Duodenal mucosa (tissue), 2 donors: ENCODE data around the gene ZNF547.

Experiments used
- H3K27ac ChIP-seq: one replicate; pipeline ENCODE4 v1.7.0; 2013; ENCODE audit warnings: low read depth, low read length
- H3K27me3 ChIP-seq, 2 donors: one replicate each; pipeline ENCODE4 v1.7.0; 2013; ENCODE audit warnings: low read length in 2 of 2, control low read depth in 1 of 2; ENCODE audit not compliant: insufficient read depth in 2 of 2, control insufficient read depth in 1 of 2
- H3K36me3 ChIP-seq, 2 donors: one replicate each; pipeline ENCODE4 v1.7.0; 2013; ENCODE audit warnings: low read length in 2 of 2, control low read depth in 1 of 2; ENCODE audit not compliant: insufficient read depth in 2 of 2, control insufficient read depth in 1 of 2
- H3K4me1 ChIP-seq, 2 donors: one replicate each; pipeline ENCODE4 v1.7.0; 2013; ENCODE audit warnings: low read length in 2 of 2, control low read depth in 1 of 2; ENCODE audit not compliant: insufficient read depth in 2 of 2, control insufficient read depth in 1 of 2
- H3K4me3 ChIP-seq, 2 donors: one replicate each; pipeline ENCODE4 v1.7.0; 2013; ENCODE audit warnings: low read length in 2 of 2, low read depth in 1 of 2
- H3K9ac ChIP-seq, 2 donors: one replicate each; pipeline ENCODE4 v1.7.0; 2013; ENCODE audit warnings: low read length in 2 of 2, low read depth in 1 of 2
- H3K9me3 ChIP-seq, 2 donors: one replicate each; pipeline ENCODE4 v1.7.0; 2013; ENCODE audit warnings: low read length in 2 of 2, control low read depth in 1 of 2; ENCODE audit not compliant: control insufficient read depth in 1 of 2

ZNF547 gene

DNA sequence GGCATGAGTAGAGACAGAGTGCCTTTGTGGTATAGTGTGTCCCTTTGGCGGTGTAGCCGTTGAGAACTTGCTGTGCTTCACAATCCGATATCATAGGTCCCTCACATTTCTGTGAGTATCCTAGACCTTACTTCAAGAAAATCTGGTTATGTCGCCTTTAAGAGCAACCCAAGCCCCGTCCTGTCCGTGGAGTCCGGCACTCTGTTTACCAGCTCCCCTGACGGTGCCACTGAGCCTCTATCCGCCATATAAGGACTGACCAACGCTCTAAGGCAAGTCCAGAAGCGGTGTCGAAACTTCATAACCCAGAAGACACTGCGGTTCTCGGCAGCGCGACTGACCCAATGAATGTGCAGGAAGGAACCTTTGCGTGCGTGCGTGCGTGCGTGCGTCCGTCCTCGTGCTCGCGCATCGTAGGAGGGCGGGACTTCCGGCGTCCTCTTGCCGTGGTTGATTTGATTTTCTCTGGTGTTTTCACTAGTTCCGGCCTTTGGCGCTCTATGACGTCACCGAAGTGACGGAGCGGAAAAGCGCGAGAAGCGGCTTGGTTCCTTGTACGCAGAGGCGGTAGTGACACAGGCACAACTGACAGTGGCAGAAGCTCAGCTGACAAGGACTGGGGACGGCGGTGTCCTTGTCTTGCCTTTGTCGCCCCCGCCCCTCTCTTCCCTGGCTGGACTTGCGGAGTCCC, at the start of gene ZNF547, which contains the start of gene TRAPPC2B:
TSS of gene ZNF547 (plus strand) at position 555 of the 691 bp plus-strand sequence. CDS start 5,005 bp downstream, outside the sequence.
TSS of gene TRAPPC2B (plus strand) at position 555 of the 691 bp plus-strand sequence. CDS start 1,283 bp downstream, outside the sequence.
- Histone ChIP-seq H3K9ac (peak within 1 kb of the TSS; percentile 64 to 68), H3K4me1 (peaks cover 4 to 6% of the 10 kb centered on the region in 2 donors), H3K27ac (peak within 1 kb of the TSS; percentile 94), H3K27me3 (no peaks in the 10 kb centered on the region), H3K36me3 (peaks cover 3 to 13% of the 10 kb centered on the region in 2 donors), H3K4me3 (peak within 1 kb of the TSS; percentile 82 to 91), H3K9me3 (peaks cover 14 to 17% of the 10 kb centered on the region in 2 donors)

DNA sequence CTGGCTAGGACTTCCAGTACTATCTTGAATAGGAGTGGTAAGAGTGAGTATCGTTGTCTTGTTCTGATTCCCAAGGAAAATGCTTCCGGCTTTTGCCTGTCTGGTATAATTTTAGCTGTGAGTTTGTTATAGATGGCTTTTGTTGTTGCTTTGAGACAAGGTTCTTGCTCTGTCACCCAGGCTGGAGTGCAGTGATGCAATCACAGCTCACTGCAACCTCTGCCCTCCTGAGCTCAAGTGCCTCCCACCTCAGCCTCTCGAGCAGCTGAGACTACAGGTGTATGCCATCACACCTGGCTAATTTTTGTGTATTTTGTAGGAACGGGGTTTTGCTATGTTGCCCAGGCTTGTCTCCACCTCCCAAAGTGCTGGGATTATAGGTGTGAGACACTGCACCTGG, 49.2 kb upstream of the ZNF547 start:
- Histone ChIP-seq H3K4me1 (no peaks in the 10 kb centered on the region), H3K9ac (no peak overlapping the region), H3K27me3 (no peaks in the 10 kb centered on the region), H3K9me3 (peaks cover 0 to 4% of the 10 kb centered on the region in 2 donors), H3K36me3 (no peaks in the 10 kb centered on the region), H3K4me3 (no peak overlapping the region), H3K27ac (no peak overlapping the region)

DNA sequence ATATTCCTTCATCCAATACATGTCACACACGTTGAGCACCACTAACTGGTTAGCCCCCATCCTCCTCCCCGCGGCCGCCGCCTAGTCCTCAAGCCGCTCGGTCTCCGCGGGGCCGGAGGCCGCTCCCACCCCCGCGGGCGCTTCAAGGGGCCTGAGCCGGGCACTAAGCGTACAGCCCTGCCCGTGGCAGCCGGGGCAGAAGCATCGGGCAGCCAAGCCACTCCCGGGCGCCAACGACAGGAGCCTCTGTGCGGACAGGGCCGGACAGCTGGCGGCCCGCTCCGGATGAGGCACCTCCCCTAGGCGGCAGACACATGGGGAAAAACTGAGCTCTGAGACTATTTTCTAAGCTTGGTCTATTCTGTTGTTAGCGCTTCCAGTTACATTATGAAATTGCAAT, 45.8 kb upstream of the ZNF547 start:
- Histone ChIP-seq H3K27ac (no peak overlapping the region), H3K9me3 (peaks cover 0 to 4% of the 10 kb centered on the region in 2 donors), H3K27me3 (no peaks in the 10 kb centered on the region), H3K4me1 (peaks cover 13% of the 10 kb centered on the region in 2 donors), H3K9ac (no peak overlapping the region), H3K4me3 (no peak overlapping the region), H3K36me3 (no peaks in the 10 kb centered on the region)

- Histone ChIP-seq H3K9me3 (peaks cover 0 to 7% of the 10 kb centered on the region in 2 donors), H3K9ac (peak overlapping the region; percentile 67 to 71), H3K27ac (peak overlapping the region; percentile 71), H3K36me3 (peaks cover 5 to 16% of the 10 kb centered on the region in 2 donors), H3K4me3 (peak overlapping the region; percentile 72 to 79), H3K27me3 (no peaks in the 10 kb centered on the region), H3K4me1 (peaks cover 13% of the 10 kb centered on the region in 2 donors)
Measured at GRCh38 chr19:57319869-57320179, 43.5 kb upstream of the ZNF547 start.

- Histone ChIP-seq H3K27ac (peak within 1 kb of the TSS; percentile 71), H3K36me3 (peaks cover 11 to 22% of the 10 kb centered on the region in 2 donors), H3K9ac (peak within 1 kb of the TSS; percentile 67 to 71), H3K9me3 (peaks cover 0 to 11% of the 10 kb centered on the region in 2 donors), H3K27me3 (no peaks in the 10 kb centered on the region), H3K4me3 (peak within 1 kb of the TSS; percentile 72 to 79), H3K4me1 (peaks cover 13% of the 10 kb centered on the region in 2 donors)
Measured at GRCh38 chr19:57320180-57321084, 42.9 kb upstream of the ZNF547 start, which contains the start of gene ZNF543. ZNF543 (plus strand) TSS chr19:57320472; CDS start chr19:57320854, 382 bp downstream.

GRCh38 chr19:57321116-57321515, 42.2 kb upstream of the ZNF547 start:
- no peaks in the 10 kb centered on the region for H3K27me3 ChIP-seq
- H3K4me3 ChIP-seq, result peak overlapping the region; percentile 72 to 79
- H3K36me3 ChIP-seq, result peaks cover 11 to 28% of the 10 kb centered on the region in 2 donors
- H3K9me3 ChIP-seq, result peaks cover 0 to 11% of the 10 kb centered on the region in 2 donors
- no peak overlapping the region for H3K27ac ChIP-seq
- peaks cover 13% of the 10 kb centered on the region in 2 donors for H3K4me1 ChIP-seq
- peak overlapping the region; percentile 67 to 71 for H3K9ac ChIP-seq

- Histone ChIP-seq H3K27ac (no peak overlapping the region), H3K4me1 (peaks cover 13% of the 10 kb centered on the region in 2 donors), H3K9ac (no peak overlapping the region), H3K36me3 (peaks cover 15 to 35% of the 10 kb centered on the region in 2 donors), H3K4me3 (peak overlapping the region; percentile 72 to 79), H3K9me3 (peaks cover 0 to 15% of the 10 kb centered on the region in 2 donors), H3K27me3 (no peaks in the 10 kb centered on the region)
Measured at GRCh38 chr19:57321751-57322150, 41.6 kb upstream of the ZNF547 start.

DNA sequence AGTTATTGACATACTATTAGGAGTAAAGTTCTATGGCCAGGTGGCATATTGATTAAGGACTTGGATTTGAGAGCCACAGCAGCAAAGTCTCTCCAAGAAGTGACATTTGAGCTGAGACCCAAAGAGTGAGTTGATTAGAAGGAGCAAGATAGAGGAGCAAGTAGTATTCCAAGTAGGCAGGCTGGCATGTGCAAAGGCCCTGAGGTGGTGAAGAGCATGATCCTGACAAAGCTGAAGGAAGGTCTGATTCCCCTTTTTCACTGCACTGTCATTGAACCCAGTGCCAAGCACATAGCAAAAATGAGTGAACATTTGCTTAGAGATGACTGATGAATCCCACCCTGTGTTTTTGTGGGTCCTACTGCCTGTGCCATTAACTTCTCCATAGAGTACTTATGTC, 38.4 kb upstream of the ZNF547 start:
- Histone ChIP-seq H3K27me3 (no peaks in the 10 kb centered on the region), H3K9ac (no peak overlapping the region), H3K4me1 (peaks cover 13% of the 10 kb centered on the region in 2 donors), H3K9me3 (peaks cover 21 to 26% of the 10 kb centered on the region in 2 donors), H3K36me3 (peaks cover 37 to 60% of the 10 kb centered on the region in 2 donors), H3K27ac (no peak overlapping the region), H3K4me3 (no peak overlapping the region)

DNA sequence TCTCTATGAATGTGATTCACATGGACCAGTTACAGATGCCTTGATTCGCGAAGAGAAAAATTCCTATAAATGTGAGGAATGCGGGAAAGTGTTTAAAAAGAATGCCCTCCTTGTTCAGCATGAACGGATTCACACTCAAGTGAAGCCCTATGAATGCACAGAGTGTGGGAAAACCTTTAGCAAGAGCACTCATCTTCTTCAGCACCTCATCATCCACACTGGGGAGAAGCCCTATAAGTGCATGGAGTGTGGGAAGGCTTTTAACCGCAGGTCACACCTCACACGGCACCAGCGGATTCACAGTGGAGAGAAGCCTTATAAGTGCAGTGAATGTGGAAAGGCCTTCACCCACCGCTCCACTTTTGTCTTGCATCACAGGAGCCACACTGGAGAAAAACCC, 35.4 kb upstream of the ZNF547 start:
- Histone ChIP-seq H3K27me3 (no peaks in the 10 kb centered on the region), H3K9ac (no peak overlapping the region), H3K27ac (no peak overlapping the region), H3K36me3 (peaks cover 37 to 60% of the 10 kb centered on the region in 2 donors), H3K9me3 (peaks cover 26% of the 10 kb centered on the region in 2 donors), H3K4me3 (no peak overlapping the region), H3K4me1 (no peaks in the 10 kb centered on the region)

DNA sequence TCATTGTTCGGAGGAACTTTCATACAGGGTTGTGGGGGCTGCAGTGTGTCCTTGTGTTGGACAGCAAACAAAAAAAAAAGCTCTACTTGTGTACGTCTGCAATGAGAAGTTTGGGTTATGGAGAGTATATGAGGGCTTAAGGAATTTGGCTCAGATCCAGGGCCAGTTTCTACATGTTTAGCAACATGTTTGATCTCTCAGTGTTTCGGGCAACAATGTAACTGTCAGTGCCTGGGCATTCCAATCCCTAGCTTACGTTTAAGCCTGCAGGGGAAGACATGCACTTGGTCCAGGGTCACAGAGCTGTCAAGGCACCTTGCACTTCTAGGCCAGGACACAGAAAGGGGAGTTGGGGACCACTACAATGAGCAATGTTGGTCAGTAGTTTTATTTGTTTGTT, 29.2 kb upstream of the ZNF547 start:
- H3K27me3 ChIP-seq, result no peaks in the 10 kb centered on the region

More for the DNA sequence above, 29.2 kb upstream of the ZNF547 start:
- H3K9me3 ChIP-seq, result peaks cover 0 to 14% of the 10 kb centered on the region in 2 donors
- no peak overlapping the region for H3K4me3 ChIP-seq
- no peaks in the 10 kb centered on the region for H3K4me1 ChIP-seq
- H3K9ac ChIP-seq, result no peak overlapping the region
- peaks cover under 1 to 1% of the 10 kb centered on the region in 2 donors for H3K36me3 ChIP-seq
- H3K27ac ChIP-seq, result no peak overlapping the region
